MV-4-11 (cell line): ENCODE results near the gene OR5B2.
"Not testable (repeated sequence)": the region's sequence is repeated elsewhere in the genome, so short reads cannot be mapped to it uniquely, and the experiment has no call there.

Experiments
- DNase-seq: peaks from one replicate; lab custom pipeline; 2025; lab: John Stamatoyannopoulos, UW

OR5B2 gene

DNA sequence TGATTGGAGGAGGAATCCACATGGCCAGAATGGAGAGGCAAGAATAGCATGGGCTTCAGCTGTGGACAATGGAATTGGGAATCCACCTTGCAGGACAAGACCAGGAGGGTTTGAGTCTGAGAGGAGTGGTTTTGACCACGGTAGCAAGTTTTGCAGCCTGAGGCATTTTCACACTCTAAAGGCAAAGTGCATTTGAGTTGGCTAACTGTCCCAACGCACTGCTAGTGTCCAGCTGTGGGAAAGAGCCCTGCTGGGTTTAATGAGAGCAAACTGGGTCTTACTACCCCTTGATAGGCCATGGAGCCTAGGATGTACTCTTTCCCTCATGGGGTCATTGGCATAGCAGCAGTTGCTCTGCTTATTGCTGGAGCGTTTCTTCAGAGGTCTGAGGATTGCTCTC lies at the start of gene OR5B2:
OR5B2 (minus strand) TSS at position 101 of the 400 bp plus-strand sequence. CDS start 4,860 bp downstream, outside the sequence.
- DNase-seq: no peak

DNA sequence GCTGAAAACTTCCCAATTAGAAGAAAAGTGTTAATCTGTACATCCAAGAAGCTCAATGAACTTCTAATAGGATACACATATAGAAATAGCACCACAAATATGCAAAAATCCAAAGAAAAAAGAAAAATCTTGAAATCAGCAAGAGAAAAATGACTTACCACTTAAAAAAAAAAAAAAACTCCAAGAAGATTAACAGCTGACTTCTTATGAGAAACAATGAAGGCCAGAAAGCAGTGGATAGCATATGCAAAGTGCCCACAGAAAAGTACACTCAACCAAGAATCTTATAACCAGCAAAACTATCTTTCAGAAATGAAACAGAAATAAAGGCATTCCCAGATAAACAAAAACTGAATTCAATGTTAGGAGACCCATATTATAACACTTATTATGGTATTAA lies 44.0 kb upstream of the OR5B2 start:
- DNase-seq: peak; percentile 16

DNA sequence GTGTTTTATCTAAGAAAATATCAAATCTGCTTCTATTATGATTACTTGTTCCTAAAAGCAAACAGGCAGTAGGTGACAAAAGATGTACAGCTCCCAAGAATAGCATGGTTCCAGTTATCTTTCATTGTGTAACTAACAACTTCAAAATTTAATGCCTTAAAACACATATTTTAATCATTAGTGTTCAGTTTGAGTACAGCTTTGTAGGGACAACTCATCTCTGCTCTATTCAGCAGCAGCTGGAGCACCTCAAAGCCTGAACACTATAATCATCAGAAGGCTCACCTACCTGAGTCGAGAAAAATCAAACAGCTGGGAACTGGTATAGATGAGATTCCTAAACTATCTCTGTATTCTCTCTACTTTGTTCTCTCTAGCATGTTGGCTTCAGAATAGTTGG lies 38.4 kb upstream of the OR5B2 start:
- DNase-seq: no peak

DNA sequence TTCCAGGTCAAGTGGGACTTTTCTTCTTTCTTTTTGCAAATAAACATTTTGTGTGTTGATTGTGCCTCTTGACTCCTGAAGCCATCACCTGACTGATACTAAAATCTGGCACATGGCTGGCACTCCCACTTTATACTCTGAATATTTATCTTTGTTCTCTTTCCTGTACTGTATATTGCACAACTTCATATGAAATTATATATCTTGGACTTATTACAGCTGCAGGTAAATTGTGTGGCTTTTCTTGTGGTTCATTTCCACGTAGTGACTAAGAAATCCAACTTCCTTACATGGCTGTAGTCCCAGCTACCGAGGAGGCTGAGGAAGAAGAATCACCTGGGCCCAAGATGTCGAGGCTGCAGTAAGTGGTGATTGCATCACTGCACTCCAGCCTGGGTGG lies 37.8 kb upstream of the OR5B2 start:
- no peak for DNase-seq

DNA sequence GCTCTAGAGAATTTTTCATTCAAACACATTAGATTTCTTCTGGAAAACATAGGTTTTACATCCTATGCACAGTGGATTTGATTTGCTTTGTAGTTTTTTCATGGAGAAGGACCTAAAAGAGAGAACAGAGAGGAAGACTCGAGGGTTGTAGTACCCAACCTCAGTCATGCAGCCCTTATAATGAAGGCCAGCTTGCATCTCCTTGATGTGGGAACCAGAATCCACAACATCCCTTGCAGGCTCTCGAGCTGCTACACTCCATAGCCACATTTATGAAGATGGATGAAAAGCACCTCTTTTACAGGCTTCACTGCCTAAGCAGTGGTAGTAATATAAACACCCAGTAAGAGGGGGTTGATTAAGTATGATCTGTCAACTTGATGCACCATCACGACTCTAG lies 23.7 kb upstream of the OR5B2 start:
- no peak for DNase-seq

DNA sequence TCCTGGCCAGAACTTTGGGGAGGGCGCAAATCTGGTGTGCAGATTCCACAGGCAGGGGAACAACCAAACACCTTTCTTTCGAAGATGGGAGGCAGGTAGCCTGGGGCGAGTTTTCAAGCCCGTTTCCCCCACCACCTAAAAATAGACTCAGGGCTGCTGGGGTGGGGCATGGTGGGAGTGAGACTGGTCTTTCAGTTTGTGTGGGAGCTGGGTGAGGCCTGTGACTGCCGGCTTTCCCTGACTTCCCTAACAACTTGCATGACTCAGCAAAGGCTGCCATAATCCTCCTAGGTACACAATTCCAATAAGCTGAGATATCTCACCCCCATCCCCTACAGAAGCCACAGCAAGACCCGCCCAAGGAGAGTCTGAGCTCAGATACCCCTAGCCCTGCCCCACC lies 18.4 kb upstream of the OR5B2 start:
- no peak for DNase-seq

DNA sequence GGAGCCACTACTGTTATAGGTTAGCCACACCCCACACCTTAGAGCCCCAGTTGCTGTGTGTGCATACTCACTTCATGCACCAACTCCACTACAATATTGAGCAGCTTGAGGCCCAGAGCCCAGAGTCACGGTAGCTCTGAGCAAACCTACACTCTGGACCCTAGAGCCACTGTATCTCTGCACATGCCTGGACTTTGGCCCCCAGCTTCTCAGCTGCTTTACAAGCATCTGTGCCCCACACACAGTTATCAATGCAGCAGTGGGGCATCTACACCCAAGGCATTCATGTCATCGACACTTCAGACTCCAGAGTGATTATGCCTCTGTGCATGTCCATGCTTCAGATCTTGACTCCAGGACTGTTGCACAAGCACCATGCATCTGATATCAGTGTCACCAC lies 16.4 kb upstream of the OR5B2 start:
- DNase-seq: no peak

DNA sequence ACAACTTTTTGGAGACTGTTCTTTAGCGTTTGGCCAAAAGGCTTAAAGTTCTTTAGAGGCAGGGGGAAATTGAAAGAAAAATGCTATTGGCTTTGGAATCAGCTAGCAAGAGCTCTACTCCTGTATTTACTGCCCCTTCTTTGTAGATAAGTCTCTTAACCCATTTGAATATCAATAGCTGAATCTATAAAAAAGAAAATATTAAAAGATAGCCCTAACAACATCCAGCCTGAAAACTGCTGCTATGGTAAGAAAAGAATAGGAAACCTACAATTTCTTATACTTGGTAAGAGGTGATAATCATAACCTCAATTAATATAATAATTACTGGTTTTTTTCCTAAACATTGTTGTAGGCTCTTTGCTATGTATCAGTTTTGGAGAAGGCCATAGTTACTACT lies 14.2 kb upstream of the OR5B2 start, which contains the start of gene OR5B12:
OR5B12 (minus strand) TSS at position 101 of the 400 bp plus-strand sequence. CDS start 2,085 bp downstream, outside the sequence.
- DNase-seq: no peak

DNA sequence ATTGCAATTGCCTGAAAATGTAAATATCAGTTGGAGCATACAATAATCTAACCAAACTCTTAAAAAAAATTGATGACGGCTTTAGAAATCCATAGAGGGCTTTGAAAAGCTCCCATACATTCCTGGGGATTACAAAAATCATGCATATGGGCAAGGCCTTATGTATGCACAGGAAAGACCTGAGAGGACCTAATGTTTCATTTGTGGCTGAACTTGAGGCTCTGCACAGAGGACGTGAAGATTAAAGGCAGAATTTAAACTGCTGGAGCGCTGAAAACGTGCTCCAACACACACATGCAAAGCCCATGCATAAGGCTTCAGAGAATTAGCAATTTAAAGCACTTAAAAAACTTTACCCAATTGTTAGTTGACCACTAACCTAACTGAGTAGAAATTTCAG lies 10.6 kb upstream of the OR5B2 start:
- no peak for DNase-seq

DNA sequence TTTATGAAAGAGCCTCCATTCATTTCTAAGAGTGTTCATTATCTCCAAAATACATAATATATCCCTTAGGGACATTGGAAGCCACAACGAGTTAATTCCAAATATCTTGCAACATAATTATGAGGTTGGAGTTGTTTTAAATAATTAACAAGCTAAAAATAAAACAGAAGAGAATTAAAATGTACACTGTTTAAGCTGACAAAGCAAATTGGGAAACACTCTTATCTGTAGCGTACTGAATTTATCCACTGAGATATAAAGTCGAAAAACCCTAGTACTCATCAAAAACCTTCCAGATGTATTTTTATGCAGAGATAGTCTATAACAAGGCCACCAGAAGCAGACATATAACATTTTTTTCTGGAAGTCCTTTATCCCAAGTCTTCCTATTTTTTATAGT lies 6.3 kb upstream of the OR5B2 start:
- no peak for DNase-seq

DNA sequence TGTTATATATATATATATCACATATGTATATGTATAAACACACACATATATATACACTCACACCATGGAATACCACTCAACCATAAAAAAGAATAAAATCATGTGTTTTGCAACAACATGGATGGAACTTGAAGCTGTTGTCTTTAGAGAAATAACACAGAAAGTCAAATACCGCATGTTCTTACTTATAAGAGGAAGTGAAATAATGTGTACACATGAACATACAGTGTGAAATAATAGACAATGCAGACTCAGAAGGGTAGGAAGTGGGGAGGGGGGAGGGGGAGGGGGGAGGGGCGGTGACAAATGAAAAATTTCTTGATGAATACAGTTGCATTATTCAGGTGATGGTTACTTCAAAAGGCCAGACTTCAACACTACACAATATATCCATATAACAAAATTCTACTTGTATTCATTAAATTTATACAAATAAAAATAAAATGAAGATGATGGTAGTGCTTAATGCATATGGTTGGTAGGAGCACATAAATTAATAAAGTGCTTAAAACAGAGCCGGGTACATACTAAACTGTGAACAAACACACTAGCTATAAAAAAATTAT lies 5.8 kb upstream of the OR5B2 start:
- peak; percentile 93 for DNase-seq

DNA sequence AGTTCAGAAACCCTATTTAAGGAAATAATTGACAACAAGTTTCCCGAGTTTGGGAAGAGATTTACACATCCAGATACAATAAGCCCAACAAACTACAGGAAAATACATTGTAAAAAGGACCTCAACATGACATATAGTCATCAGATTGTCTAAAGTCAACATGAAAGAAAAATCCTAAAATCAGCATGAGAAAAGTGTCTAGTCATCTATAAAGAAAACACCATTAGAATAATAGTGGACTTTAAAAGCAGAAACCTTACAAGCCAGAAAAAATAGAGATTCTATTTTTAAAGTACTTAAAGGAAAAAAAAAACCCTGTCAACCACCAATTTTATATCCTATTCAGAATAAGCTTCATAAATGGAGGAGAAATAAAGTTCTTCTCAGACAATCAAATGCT lies 1.4 kb upstream of the OR5B2 start:
- no peak for DNase-seq

DNA sequence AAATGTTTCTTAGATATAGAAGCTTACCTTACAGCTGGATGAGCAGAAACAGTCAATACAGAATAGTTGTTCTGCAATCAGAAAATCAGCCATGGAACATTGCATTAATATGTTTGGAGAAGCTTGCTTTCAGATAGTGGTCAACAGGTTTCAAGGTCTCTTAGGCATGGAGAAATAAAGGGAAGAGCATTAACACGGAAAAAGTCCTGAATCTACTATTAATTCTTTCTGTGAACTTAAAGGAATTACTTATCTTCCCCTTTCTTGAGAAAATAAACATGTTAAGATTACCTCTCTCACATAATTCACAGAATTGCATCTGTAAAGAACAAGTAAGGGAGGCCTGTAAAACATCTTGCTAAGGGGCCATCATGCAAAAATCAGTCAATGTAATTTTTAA lies 21.1 kb downstream of the OR5B2 start, which contains the start of gene OR5B3:
OR5B3 (minus strand) TSS at position 101 of the 400 bp plus-strand sequence. CDS start 3,465 bp downstream, outside the sequence.
- DNase-seq: no peak

DNA sequence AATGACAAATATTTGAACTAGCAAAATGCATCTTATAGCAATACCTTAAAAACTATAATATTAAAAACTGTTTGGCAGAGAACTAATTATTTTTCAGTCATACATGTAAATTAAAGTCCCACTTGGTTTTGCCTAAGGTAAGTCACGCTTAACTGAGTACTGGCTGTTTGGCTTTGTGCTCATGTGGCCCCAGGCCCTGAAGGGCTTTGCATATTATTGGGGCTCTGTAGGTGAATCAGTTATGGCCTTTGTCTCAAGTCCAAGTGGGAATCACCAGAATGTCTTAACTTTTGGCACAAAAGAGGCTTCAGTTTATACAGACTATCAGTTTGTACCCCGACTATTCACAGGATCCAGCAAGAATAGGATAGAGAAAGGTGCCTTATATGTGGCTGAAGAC lies 28.3 kb downstream of the OR5B2 start:
- DNase-seq: not testable (repeated sequence)

DNA sequence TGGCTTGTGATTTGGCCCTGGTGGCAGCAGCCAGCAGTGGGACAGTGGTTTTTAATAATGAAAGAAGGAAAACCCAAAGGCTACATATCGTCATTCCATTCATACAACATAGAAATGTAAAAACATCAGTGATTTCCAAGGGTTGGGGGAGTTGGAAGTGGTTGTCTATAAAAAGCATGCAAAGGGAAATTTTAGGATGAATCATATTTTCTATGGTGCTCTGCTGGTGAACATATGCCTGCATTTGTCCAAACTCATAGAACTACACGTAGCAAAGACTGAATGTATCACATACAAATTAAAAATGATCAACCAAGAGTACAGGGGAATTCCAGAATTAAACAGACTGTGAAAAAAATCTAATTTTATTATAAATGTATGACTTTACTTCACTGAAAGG lies 32.3 kb downstream of the OR5B2 start:
- no peak for DNase-seq

DNA sequence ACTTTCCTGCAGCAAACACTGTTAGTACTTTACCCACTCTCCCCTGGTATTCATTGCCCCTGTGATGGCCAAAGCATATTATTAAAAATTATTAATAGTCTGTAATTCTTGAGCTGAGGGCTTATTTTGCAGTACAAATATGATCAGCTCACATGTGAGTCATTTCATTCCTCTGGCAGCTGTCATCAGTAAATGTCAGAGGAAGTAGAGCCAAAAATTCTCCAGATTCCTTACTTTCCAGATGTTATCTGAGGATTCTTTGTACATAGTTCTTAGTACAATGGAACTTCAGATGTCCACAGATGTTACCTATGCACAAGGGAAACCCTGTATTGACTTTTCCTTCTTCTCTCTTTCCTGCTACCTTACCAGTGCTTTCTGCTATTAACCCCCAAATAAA lies 33.7 kb downstream of the OR5B2 start:
- DNase-seq: no peak

DNA sequence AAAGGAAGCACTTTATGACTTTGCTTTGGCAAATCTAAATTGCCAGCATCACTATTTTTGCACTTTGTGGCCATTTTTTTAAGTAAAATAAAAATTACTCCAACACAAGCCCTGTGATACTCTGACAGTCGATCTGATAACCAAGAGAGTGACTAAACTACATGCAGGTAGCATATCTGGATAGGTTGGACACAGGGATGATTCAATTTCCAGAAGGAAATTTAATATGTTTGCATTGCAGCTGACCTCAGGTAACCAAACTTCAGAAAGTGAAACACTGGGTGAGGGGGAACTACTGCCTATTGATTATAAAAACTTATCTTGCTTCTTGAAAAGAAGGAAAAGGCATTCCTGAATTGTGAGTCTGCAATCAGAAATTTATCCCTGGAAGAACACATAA lies 35.2 kb downstream of the OR5B2 start:
- DNase-seq: no peak

DNA sequence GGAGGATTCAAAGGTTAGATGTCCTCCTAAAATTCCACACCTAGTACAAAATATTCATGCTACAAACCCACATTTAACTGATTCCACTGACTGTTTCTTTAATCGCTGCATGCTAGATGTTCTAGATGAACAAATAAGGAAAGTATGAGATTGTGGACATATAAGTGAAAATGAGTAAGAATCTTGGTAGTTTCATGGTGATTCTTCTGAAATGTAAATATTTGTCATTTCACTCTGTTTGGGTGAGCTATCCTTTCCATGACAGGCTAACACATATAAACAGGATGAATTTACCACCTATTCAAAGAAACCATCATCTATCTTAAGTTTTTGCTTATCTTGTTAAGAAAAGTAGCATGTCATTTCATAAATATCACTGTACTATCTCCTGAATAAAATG lies 36.0 kb downstream of the OR5B2 start:
- no peak for DNase-seq

DNA sequence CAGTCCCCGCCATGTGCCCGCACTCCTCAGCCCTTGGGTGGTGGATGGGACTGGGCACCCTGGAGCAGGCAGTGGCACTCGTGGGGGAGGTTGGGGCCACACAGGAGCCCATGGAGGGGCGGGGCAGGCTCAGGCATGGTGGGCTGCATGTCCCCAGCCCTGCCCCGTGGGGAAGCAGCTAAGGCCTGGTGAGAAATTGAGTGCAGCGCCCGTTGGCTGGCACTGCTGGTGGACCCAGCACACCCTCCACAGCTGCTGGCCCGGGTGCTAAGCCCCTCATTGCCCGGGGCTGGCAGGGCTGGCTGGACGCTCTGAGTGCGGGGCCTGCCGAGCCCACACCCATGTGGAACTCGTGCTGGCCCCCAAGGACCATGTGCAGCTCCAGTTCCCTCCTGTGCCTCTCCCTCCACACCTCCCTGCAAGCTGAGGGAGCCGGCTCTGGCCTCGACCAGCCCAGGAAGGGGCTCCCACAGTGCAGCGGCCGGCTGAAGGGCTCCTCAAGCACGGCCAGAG lies 37.3 kb downstream of the OR5B2 start:
- DNase-seq: no peak
